Measurements from ENCODE around the gene CCNQ. TPM values are rescaled to one million over a fixed set of nuclear protein-coding genes. Genes with fewer than 3 reads are reported as not detected.

Gene CCNQ
- total and polyA plus RNA-seq, 10 of the 15 experiments (the other 5 are each of a cell fraction or from before 2014, with no cell fraction given) = 0.45 to 36.2 (median 18.2) TPM

DNA sequence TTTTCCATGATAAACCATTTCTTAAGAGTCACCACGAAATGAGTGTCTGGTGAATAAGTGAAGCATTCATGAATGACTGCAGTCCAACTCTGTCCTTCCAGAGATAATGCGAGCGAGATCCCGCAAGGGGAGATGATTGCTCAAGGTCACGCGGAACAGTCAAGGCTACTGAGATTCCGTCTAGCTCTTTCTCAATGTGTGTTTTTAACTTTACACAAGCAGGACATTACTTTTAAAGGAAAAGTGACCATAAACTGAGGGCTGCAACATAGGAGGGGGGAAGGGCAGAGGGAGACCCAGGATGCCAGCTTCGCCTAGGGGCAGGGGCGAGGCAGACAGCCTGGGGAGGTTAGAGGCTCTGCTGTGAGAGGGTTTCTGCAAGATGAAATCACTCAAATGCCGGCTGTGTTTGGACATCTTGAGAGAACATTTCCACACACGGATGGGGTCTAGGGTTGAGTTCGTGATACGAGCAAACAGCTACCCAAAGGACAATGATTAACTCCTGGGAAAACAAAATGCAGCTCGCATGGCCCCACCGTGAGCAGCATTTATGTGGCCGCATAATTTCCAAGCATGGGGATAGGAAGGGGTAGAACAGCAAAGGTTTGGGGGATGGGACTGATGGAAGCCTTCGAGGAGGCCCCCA, 23.8 kb upstream of the CCNQ start:
- no TSS peak for BruUV-seq (replicated peaks)
- Histone ChIP-seq H3K4me3 (no peak overlapping the region), H3K9ac (ENCODE audit: control insufficient read depth, insufficient read depth, low read length) (no peak overlapping the region), H3K4me1 (ENCODE audit: control insufficient read depth, insufficient read depth, low read length) (no peaks in the 10 kb centered on the region), H3K27ac (ENCODE audit: control insufficient read depth, insufficient read depth) (no peak overlapping the region), H3K79me2 (ENCODE audit: control insufficient read depth, insufficient read depth, low read length) (no peaks in the 10 kb centered on the region), H3K9me3 (replicated peaks; ENCODE audit: control insufficient read depth, insufficient read depth, low read length) (no peaks in the 10 kb centered on the region; the same call in 2 of the 3 replicates), H4K20me1 (ENCODE audit: control insufficient read depth, insufficient read depth) (no peaks in the 10 kb centered on the region), H3K4me2 (ENCODE audit: control insufficient read depth, insufficient read depth) (no peak overlapping the region), H2AFZ (ENCODE audit: control insufficient read depth, low read depth, low read length) (no peak overlapping the region), H3K36me3 (ENCODE audit: control insufficient read depth in 2 of 2, insufficient read depth in 2 of 2, low read length in 1 of 2) (no peaks in the 10 kb centered on the region), H3K27me3 (replicated peaks in 1 of 2; ENCODE audit: control insufficient read depth in 2 of 2, insufficient read depth in 2 of 2, low read length in 1 of 2) (no peaks in the 10 kb centered on the region; a peak in 3 of 4 replicates)
- DNase-seq (ENCODE audit: low read depth, low spot score) (no peak), ATAC-seq (no peak), FAIRE-seq (no peak)
- CTCF ChIA-PET = no interaction called here
- intact Hi-C loops (cut with micrococcal nuclease; ENCODE audit: unreplicated experiment) (no loop called here), in situ Hi-C loops (cut with MboI) (no loop called here)
- SMC1A ChIA-PET (ENCODE audit: uncharacterized antibody, unreplicated experiment) = no interaction called here
- WGBS (ENCODE audit: insufficient coverage, insufficient replicate concordance, low lambda C conversion rate, missing lambda C conversion rate) = 67% methylated on average over 17 of the region's 17 CpGs
- POLR2A ChIA-PET = no interaction called here
- TF ChIP-seq, protein P1, sequence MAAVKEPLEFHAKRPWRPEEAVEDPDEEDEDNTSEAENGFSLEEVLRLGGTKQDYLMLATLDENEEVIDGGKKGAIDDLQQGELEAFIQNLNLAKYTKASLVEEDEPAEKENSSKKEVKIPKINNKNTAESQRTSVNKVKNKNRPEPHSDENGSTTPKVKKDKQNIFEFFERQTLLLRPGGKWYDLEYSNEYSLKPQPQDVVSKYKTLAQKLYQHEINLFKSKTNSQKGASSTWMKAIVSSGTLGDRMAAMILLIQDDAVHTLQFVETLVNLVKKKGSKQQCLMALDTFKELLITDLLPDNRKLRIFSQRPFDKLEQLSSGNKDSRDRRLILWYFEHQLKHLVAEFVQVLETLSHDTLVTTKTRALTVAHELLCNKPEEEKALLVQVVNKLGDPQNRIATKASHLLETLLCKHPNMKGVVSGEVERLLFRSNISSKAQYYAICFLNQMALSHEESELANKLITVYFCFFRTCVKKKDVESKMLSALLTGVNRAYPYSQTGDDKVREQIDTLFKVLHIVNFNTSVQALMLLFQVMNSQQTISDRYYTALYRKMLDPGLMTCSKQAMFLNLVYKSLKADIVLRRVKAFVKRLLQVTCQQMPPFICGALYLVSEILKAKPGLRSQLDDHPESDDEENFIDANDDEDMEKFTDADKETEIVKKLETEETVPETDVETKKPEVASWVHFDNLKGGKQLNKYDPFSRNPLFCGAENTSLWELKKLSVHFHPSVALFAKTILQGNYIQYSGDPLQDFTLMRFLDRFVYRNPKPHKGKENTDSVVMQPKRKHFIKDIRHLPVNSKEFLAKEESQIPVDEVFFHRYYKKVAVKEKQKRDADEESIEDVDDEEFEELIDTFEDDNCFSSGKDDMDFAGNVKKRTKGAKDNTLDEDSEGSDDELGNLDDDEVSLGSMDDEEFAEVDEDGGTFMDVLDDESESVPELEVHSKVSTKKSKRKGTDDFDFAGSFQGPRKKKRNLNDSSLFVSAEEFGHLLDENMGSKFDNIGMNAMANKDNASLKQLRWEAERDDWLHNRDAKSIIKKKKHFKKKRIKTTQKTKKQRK (IDR thresholded peaks at IDR 0.05; ENCODE audit: low read depth, low read length) = no peak
- no peak for TF ChIP-seq SP1 (IDR thresholded peaks at IDR 0.05; ENCODE audit: low read depth, low read length)
- no peak for TF ChIP-seq CBX3 (IDR thresholded peaks at IDR 0.05; ENCODE audit: borderline replicate concordance, low read depth)
- TF ChIP-seq POLR2AphosphoS2 (IDR thresholded peaks at IDR 0.05; ENCODE audit: low read depth, low read length) = no peak
- TF ChIP-seq ZNF24 (IDR thresholded peaks at IDR 0.05) = no peak
- TF ChIP-seq, protein P2, sequence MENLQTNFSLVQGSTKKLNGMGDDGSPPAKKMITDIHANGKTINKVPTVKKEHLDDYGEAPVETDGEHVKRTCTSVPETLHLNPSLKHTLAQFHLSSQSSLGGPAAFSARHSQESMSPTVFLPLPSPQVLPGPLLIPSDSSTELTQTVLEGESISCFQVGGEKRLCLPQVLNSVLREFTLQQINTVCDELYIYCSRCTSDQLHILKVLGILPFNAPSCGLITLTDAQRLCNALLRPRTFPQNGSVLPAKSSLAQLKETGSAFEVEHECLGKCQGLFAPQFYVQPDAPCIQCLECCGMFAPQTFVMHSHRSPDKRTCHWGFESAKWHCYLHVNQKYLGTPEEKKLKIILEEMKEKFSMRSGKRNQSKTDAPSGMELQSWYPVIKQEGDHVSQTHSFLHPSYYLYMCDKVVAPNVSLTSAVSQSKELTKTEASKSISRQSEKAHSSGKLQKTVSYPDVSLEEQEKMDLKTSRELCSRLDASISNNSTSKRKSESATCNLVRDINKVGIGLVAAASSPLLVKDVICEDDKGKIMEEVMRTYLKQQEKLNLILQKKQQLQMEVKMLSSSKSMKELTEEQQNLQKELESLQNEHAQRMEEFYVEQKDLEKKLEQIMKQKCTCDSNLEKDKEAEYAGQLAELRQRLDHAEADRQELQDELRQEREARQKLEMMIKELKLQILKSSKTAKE (IDR thresholded peaks at IDR 0.05; ENCODE audit: low read depth, poor library complexity, severe bottlenecking) = no peak
- TF ChIP-seq HDAC2 (IDR thresholded peaks at IDR 0.05) = no peak
- RAD21 ChIA-PET (ENCODE audit: unreplicated experiment) = no interaction called here

Measured in GM12878 (cell line).